ENCODE data around the gene SMYD3. TPM values are rescaled to one million over a fixed set of nuclear protein-coding genes. Genes with fewer than 3 reads are reported as not detected.

SMYD3 gene
- polyA plus RNA-seq, 1 donor from 2014 or later: 35.9 TPM

DNA sequence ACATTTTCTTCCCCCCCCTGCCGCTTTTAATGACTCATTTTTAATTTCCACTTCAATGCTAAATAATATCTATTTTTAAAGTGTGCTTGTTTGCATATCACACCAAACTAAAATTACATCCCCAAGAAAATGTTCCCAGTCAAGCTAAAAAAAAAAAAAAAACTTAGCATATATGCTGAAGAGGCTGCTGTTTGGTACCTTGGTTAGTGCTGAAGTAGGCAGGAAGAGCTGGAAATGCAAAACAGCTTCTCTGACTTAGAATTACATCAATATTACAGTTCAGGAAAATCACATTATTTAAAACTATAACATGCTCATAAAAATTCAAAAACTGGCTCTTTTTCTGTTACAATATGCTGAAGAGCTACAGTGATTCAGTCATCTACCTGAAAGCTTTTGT, 372.3 kb downstream of the SMYD3 start:
- Mint-ChIP-seq H3K27me3 (no peaks in the 10 kb centered on the region), H3K9me3 (peaks cover 0 to 3% (median 0%) of the 10 kb centered on the region in 3 donors), H3K36me3 (peaks cover 4% of the 10 kb centered on the region), H3K27ac (no peak overlapping the region), H3K4me3 (no peak overlapping the region), H3K4me1 (no peaks in the 10 kb centered on the region)

DNA sequence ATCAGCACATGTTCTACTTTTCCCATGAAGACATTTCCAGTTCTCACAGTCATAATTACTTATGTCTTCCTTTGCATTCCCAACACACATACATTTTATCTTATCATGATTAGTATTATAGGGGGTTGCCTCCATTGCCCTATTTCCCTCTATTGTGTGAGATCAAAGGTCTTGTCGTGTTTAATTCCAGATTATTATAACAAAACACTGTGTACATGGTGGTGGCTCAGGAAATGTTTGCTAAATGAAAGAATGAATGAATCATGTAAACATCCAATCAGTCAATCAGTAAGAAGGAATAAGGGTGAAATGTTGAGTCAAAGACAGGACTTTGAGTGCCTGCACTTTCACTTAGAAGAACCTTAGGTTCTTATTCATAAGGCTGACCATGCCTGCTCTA, 376.0 kb downstream of the SMYD3 start:
- H3K27ac Mint-ChIP-seq: no peak overlapping the region
- H3K4me3 Mint-ChIP-seq: no peak overlapping the region
- no peaks in the 10 kb centered on the region for H3K27me3 Mint-ChIP-seq
- peaks cover 5% of the 10 kb centered on the region for H3K36me3 Mint-ChIP-seq
- H3K9me3 Mint-ChIP-seq: peaks cover 0 to 3% (median 0%) of the 10 kb centered on the region in 3 donors
- H3K4me1 Mint-ChIP-seq: no peaks in the 10 kb centered on the region

DNA sequence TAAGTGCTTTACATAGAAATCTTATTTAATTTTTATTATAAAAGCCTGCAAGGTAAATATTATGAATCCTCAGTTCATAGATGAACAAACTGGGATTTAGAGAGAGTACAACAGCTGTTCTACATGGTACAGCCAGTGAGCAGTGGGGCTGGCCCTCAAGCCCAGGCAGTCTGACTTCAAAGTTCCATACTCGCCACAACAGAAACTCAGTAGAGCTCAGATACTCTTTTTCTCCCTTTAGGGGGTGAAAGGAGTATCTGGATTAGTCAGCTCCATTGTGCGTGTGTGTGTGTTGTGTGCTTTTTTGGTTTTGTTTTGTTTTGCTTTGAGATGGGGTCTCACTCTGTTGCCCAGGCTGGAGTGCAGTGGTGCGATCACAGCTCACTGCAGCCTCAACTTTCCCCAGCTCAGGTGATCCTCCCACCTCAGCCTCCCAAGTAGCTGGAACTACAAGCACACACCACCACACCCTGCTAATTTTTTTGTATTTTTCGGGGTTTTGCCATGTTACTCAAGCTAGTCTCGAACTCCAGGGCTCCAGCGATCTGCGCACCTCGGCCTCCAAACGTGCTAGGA, 378.5 kb downstream of the SMYD3 start:
- H3K4me1 Mint-ChIP-seq: peaks cover 0 to 2% (median 0%) of the 10 kb centered on the region in 3 donors
- peaks cover 5% of the 10 kb centered on the region for H3K36me3 Mint-ChIP-seq
- peaks cover 0 to 3% (median 0%) of the 10 kb centered on the region in 3 donors for H3K9me3 Mint-ChIP-seq
- no peak overlapping the region for H3K27ac Mint-ChIP-seq
- no peaks in the 10 kb centered on the region for H3K27me3 Mint-ChIP-seq
- H3K4me3 Mint-ChIP-seq: no peak overlapping the region

DNA sequence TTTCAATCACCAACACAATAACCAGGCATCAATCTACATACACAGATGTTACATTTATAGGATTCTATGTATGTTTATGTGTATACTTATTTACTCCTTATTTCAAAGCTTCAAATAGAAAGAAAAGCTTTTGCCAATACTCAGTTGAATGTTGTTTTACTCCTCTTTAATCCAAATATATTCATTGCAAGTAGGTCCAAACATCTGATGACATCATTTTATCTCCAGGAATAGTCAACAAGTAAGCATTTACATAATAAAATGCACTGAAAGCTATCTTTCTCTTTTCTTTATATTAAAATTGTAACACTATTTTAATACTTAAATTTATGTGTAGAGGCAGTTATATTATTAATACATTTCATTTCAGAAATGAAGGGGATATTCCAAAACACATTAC, 380.5 kb downstream of the SMYD3 start:
- peaks cover 0 to 2% (median 0%) of the 10 kb centered on the region in 3 donors for H3K4me1 Mint-ChIP-seq
- peaks cover 5% of the 10 kb centered on the region for H3K36me3 Mint-ChIP-seq
- no peaks in the 10 kb centered on the region for H3K27me3 Mint-ChIP-seq
- no peaks in the 10 kb centered on the region for H3K9me3 Mint-ChIP-seq
- H3K27ac Mint-ChIP-seq: no peak overlapping the region
- H3K4me3 Mint-ChIP-seq: no peak overlapping the region

DNA sequence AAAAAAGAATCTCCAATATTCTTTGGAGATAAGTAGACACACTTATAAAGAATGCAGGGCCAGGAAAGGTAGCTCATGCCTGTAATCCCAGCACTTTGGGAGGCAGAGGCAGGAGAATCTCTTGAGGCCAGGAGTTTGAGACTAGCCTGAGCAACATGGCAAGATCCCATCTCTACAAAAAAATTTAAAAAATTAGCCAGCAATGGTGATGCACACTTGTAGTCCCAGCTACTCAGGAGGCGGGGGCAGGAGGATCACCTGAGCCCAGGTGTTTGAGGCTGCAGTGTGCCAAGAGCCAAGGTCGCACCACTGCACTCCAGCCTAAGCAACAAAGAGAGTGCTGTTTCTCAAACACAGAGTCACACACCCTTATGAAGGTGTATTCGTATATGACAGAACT, 385.0 kb downstream of the SMYD3 start:
- Mint-ChIP-seq H3K9me3 (no peaks in the 10 kb centered on the region), H3K27ac (no peak overlapping the region)

DNA sequence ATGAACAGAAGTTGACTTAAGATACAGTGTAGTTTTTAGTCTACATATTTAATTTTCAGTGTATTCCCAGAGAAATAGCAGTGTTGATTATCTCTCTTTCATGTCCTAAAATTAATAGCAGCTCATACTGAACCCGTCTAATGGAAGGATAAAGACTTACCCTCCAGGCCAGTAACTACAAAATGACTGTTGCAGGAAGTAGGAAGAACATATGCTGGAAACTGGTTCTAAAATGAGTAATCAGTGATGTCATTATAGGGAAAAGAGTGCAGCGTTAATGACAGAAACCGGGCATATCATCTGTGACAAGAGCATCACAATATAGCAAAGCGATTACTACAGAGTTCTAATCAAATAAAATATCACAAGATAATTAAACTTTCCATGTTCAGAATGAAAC, 385.5 kb downstream of the SMYD3 start:
- H3K4me3 Mint-ChIP-seq: no peak overlapping the region
- H3K9me3 Mint-ChIP-seq: no peaks in the 10 kb centered on the region
- no peak overlapping the region for H3K27ac Mint-ChIP-seq
- H3K36me3 Mint-ChIP-seq: peaks cover 1% of the 10 kb centered on the region
- no peaks in the 10 kb centered on the region for H3K27me3 Mint-ChIP-seq
- H3K4me1 Mint-ChIP-seq: peaks cover 6 to 12% (median 10%) of the 10 kb centered on the region in 3 donors

More for the DNA sequence above, 385.0 kb downstream of the SMYD3 start:
- Mint-ChIP-seq H3K4me3 (no peak overlapping the region), H3K27me3 (no peaks in the 10 kb centered on the region), H3K4me1 (peaks cover 6 to 8% (median 6%) of the 10 kb centered on the region in 3 donors), H3K36me3 (peaks cover 1% of the 10 kb centered on the region)

DNA sequence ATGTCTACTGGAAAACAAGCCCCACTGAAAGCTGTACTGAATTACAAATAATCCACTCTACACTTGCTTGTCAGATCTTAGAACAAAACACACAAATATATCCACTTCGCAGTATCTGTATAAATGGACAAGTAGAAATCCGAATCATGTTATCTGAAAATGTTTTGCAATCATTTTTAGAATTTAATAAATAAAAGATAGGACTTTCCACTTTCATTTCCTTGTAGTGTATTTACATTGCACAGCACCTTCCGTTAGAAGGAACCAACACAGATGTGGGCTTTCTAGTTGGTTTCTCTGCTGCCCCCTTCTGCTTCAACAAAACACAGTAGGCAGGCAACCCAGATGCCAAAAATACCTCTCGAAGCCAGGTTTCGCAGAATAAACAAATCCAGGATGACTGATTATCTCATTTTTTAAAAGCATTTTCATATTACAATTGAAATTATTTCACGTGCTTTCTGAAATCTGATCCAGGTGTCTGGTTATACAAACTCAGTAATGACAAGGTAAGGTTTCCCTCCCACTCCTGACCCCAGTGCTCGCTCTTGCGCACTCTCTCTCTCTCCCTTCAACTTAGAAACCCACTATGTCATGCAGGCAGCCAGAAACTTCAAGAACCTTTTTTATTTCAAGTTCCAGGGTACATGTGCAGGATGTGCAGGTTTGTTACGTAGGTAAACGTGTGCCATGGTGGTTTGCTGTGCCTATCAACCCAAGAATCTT, 389.9 kb downstream of the SMYD3 start:
- Mint-ChIP-seq H3K4me3 (peak overlapping the region in 3 of 4 donors; percentile 73 to 86 (median 81)), H3K27ac (peak overlapping the region in 2 of 3 donors; percentile 57 to 76), H3K27me3 (no peaks in the 10 kb centered on the region), H3K4me1 (peaks cover 12 to 13% (median 12%) of the 10 kb centered on the region in 3 donors), H3K36me3 (peaks cover 1% of the 10 kb centered on the region), H3K9me3 (no peaks in the 10 kb centered on the region)

DNA sequence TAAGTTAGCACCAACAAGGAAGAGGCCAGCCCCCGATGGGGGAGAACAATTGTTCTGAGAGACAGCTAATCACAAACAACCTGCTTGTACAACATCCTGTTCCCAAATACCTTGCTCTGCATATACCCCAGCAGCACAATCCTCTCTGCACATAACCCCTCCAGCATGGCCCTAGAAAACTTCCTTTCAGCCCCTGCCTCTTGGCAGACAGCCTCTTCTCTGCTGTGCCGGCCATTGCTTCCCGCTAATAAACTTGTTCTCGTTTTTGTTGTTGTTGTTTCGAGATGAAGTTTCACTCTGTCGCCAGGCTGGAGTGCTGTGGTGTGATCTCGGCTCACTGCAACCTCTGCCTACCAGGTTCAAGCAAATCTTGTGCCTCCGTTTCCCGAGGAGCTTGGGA, 392.7 kb downstream of the SMYD3 start:
- Mint-ChIP-seq H3K27me3 (no peaks in the 10 kb centered on the region), H3K9me3 (no peaks in the 10 kb centered on the region), H3K4me3 (no peak overlapping the region), H3K36me3 (peaks cover 2% of the 10 kb centered on the region), H3K4me1 (peaks cover 12 to 13% (median 12%) of the 10 kb centered on the region in 3 donors), H3K27ac (no peak overlapping the region)

DNA sequence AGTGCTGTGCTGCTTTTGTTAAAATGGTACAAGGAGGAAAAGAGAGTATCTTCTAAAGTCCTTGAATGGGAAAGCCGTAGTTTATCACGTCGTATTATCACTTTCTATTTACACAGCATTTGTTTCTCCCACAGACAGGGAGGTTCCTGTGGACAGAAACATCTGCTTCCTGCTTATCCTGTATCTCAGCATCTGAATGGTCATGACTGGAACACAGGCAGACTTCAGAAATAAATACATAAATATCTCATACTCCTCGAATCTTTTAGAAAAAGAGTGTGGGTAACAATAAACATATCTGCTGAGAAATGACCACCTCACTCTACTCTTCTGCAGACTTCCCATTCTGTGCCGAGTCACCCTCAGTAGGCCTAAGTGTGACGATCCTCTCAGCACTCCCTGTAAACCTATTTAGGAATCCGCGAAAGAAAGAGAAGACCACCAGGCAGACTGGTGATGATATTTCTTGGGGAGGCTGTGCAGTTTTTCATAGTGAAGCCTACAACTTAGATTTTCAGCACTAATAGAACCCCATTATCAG, 393.5 kb downstream of the SMYD3 start:
- Mint-ChIP-seq H3K27me3 (no peaks in the 10 kb centered on the region), H3K9me3 (no peaks in the 10 kb centered on the region), H3K27ac (no peak overlapping the region), H3K36me3 (peaks cover 2% of the 10 kb centered on the region), H3K4me3 (no peak overlapping the region), H3K4me1 (peaks cover 12 to 13% (median 12%) of the 10 kb centered on the region in 3 donors)

DNA sequence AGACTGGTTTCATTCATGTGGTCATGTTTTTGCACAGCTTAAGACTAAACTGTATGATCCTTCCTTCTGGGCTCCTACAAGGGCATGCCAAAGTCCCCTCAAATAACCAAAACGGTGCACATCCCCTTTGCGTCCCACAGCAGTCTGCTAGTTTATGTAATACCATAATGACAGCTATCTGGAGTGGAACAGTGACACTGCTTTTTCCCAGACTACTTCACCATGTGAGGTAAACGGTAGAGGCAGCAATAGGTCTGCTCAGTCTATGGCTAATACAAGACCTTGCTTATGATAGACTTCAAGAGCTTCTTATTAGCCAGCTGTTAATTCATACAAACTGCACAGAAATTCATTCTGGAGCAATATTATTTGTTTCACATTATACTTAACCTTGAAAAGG, 395.5 kb downstream of the SMYD3 start:
- Mint-ChIP-seq H3K4me1 (peaks cover 3 to 6% (median 4%) of the 10 kb centered on the region in 3 donors), H3K36me3 (peaks cover 2% of the 10 kb centered on the region), H3K4me3 (no peak overlapping the region), H3K27me3 (no peaks in the 10 kb centered on the region), H3K9me3 (no peaks in the 10 kb centered on the region), H3K27ac (no peak overlapping the region)

DNA sequence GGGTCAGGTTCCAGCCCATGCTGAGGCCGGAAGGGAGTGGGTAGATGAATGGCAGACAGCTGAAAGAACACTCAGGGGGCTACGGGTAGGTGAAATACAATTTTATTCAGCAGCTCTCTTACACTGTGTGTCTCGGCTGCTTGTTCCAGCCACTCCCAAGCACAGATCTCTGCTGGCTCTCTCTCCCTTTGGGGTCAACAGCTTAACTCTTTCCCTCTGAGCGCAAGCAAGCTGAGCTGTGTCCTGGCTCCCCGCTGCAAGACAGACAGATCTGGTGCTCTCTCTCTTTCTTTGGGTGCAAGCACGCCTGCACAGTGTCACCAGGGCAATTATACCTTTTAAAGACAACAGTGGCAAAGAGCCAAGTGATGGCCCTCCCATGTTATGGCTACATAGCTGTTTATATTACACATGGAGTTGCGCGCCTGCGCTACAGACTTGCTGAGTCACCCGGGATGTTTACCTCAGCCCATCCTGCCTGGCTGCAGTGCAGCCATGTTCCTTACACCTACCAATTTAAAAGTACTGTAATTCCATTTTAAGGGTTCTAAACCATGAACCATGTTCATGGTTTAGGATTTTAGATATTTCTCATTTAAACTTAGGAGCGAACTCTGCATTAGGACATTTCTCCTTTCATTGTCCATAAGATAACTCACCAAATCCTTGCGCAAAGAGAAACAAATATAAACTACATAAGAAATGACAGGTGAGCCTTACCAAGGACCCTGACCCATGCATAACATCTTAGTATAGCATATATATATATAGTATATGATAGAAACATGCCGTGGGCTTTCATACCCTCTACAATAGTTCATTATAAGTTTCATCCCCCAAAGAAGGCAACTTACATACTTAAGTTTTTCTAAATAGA, 396.5 kb downstream of the SMYD3 start:
- Mint-ChIP-seq H3K9me3 (no peaks in the 10 kb centered on the region), H3K27me3 (no peaks in the 10 kb centered on the region), H3K4me3 (peak overlapping the region in 1 of 4 donors; percentile 32), H3K27ac (no peak overlapping the region), H3K4me1 (peaks cover under 1 to 6% (median 2%) of the 10 kb centered on the region in 3 donors), H3K36me3 (peaks cover 2% of the 10 kb centered on the region)

DNA sequence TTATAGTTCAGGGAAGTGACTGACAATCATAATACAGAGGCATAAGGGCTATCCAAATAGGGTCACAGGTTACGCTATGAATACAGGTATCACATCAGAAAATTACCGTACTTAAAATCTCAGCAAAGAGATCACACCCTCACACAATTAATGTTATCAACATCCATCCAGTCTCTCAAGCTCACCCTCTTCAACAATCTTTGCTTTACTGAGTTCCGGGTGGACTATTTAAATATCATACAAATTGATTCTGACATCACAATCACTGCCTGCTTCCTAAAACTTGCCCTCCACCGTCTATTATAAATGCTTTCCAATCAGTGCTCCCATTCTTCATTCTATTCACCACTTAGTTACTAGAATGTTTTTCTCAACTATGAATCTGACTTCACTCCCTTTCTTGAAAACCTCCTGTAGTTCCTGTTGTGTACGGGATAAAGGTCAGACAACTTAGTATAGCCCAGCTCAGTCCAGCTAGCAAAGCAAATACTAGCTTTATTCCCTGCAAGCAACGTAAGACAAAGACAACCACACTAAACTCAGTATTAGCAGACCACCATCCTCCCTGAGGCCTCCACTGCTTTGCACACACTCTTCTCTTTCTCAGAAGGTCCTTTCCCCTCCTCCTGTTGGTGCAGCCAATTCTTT, 398.7 kb downstream of the SMYD3 start:
- Mint-ChIP-seq H3K27ac (no peak overlapping the region), H3K9me3 (no peaks in the 10 kb centered on the region), H3K4me3 (no peak overlapping the region), H3K27me3 (no peaks in the 10 kb centered on the region), H3K36me3 (peaks cover 8% of the 10 kb centered on the region), H3K4me1 (peaks cover 0 to 1% (median 0%) of the 10 kb centered on the region in 3 donors)

DNA sequence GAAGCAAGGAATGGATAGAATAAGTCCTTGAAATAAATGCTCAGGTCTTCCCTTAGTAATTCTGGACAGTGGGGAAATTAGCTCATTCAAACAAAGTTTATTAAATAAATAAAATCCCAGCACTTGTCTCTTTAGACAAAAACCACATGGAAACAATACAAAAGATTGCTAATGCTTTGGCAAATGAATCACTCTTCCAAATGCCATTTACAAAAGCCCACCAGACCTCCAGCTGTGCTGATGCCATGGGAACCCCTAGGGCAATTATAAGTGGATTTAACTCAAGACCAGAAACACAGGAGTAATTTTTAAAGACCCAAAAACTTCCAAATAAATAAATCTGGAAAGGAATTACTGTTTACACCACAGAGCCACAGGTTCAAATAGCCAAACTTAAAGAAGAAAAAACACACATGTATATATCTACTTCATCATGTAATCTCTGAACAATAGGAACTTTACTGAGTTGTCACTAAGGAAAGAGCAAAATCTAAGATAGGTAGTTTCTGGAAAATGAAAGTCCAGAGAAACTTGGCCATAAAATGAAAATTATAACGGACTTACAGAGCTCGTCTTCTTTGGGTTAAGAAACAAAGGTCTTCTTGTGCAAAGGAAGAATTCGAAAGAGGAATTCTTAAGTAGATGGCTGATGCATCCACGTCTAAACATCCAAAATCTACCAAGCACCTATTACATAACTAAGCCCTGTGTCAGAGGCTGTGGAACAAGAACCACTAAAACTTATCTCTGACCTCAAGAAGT, 399.4 kb downstream of the SMYD3 start:
- no peaks in the 10 kb centered on the region for H3K9me3 Mint-ChIP-seq
- no peak overlapping the region for H3K27ac Mint-ChIP-seq
- no peak overlapping the region for H3K4me3 Mint-ChIP-seq
- H3K4me1 Mint-ChIP-seq: peaks cover 0 to 1% (median 0%) of the 10 kb centered on the region in 3 donors
- no peaks in the 10 kb centered on the region for H3K27me3 Mint-ChIP-seq
- peaks cover 10% of the 10 kb centered on the region for H3K36me3 Mint-ChIP-seq

DNA sequence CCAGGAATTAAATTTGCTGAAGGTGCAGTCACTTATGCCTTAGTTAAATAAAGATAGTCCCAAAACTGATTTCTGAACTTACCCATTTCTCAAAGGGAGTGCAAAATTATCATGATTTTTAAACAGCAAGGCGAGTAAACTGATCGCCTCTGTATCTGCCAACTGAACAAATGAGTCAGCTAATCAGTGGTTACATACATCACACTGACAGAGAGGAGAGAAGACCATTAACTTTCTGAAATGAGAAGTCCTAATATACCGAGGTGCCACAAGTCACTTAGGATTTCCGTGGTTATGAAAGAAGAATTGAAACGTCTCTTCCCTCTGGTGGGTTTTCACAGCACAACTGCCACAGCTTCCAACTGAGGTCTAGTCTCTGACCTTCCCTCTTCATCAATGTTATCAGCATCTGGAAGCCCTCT, 400.7 kb downstream of the SMYD3 start:
- Mint-ChIP-seq H3K36me3 (peaks cover 8% of the 10 kb centered on the region), H3K4me1 (peaks cover 0 to 1% (median 0%) of the 10 kb centered on the region in 3 donors), H3K27ac (no peak overlapping the region), H3K4me3 (no peak overlapping the region), H3K9me3 (no peaks in the 10 kb centered on the region), H3K27me3 (no peaks in the 10 kb centered on the region)
